Measurements from ENCODE around the gene SCUBE1.
A peak's percentile ranks its signal among the peaks of the same experiment; 100 is the strongest.

SCUBE1 gene

GRCh38 chr22:43343262-43343669, at the start of gene SCUBE1:
Gene SCUBE1, minus strand, starts transcription at chr22:43343372. Its CDS starts 111 bp downstream, at chr22:43343261.
- peak in 1 of 2 donors; percentile 28 for DNase-seq

GRCh38 chr22:43392385-43392989, 49.3 kb upstream of the SCUBE1 start:
- DNase-seq: no peak

GRCh38 chr22:43391306-43391705, 48.1 kb upstream of the SCUBE1 start:
- DNase-seq: no peak

GRCh38 chr22:43390872-43391271, 47.7 kb upstream of the SCUBE1 start:
- no peak for DNase-seq

GRCh38 chr22:43390166-43390565, 47.0 kb upstream of the SCUBE1 start:
- DNase-seq: no peak

- DNase-seq: no peak
Observed at GRCh38 chr22:43389227-43389836, 46.2 kb upstream of the SCUBE1 start.

GRCh38 chr22:43388420-43388851, 45.3 kb upstream of the SCUBE1 start:
- DNase-seq: peak; percentile 32 to 38

GRCh38 chr22:43387815-43388214, 44.6 kb upstream of the SCUBE1 start:
- DNase-seq: no peak

GRCh38 chr22:43385770-43386641, 42.8 kb upstream of the SCUBE1 start:
- peak; percentile 56 to 68 for DNase-seq

- no peak for DNase-seq
Observed at GRCh38 chr22:43384863-43385262, 41.7 kb upstream of the SCUBE1 start.

- DNase-seq: peak in 1 of 2 donors; percentile 84
Observed at GRCh38 chr22:43381693-43382092, 38.5 kb upstream of the SCUBE1 start.

GRCh38 chr22:43377896-43378704, 34.9 kb upstream of the SCUBE1 start:
- peak in 1 of 2 donors; percentile 21 for DNase-seq

- no peak for DNase-seq
Observed at GRCh38 chr22:43377548-43377895, 34.4 kb upstream of the SCUBE1 start.

GRCh38 chr22:43376765-43377547, 33.8 kb upstream of the SCUBE1 start:
- no peak for DNase-seq

- DNase-seq: no peak
Observed at GRCh38 chr22:43375951-43376455, 32.8 kb upstream of the SCUBE1 start.

GRCh38 chr22:43370036-43370435, 26.9 kb upstream of the SCUBE1 start:
- DNase-seq: no peak

GRCh38 chr22:43365715-43366440, 22.7 kb upstream of the SCUBE1 start:
- no peak for DNase-seq

- DNase-seq: no peak
Observed at GRCh38 chr22:43364169-43364435, 20.9 kb upstream of the SCUBE1 start.

GRCh38 chr22:43363315-43364168, 20.4 kb upstream of the SCUBE1 start:
- DNase-seq: no peak

GRCh38 chr22:43360576-43360975, 17.4 kb upstream of the SCUBE1 start:
- DNase-seq: no peak

GRCh38 chr22:43356881-43357280, 13.7 kb upstream of the SCUBE1 start:
- no peak for DNase-seq

Measured in bone marrow (tissue), 2 donors.